ENCODE measurements around the gene SRI.

The SRI gene

DNA sequence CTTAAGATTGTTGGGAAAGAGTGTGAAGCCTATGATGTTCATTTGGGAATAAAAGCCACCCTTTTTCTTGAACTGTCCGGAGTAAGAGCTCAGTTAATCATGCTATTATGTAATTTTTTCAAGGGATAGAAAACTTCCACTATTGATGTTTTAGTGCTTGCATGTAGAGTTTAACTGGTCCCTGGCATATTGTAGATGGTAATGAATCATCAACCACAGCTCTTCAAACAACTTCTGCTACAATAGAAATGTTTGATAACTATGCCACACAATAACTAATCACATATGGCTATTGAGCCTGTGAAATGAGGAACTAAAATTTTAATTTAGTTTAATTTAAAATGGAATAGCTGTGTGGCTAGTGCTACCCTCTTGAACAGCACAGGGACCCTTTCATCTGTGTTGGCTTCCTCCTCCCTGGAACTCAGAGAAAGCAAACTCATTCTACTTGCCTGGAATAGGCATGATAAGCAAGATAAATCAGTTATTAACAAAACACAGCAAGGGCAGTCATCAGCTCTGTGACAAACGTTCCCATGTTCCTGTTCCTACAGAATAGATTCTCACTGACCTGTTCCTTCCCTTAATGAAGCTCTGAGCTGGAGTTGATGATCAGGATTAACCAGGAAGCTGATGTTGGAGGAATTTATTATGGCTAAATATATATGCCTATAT, 4.9 kb upstream of the SRI start:
- DNase-seq = peak; percentile 17

DNA sequence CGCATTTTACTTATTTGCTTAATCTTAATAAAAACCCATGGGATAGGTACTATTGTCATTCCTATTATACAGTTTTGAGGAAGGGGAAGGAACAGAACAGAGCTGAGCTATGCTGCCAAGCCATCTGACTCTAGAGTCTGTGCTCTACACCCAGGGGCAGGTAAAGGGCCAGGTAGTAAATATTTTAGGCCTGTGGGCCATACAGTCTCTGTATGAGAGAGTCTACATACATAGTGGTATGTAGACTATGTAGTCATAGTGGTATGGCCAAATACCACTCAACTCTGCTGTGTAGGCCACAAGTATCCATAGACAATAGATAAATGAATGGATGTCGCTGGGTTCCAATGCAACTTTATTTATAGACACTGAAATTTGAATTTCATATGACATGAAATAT, 3.4 kb upstream of the SRI start:
- DNase-seq = no peak

DNA sequence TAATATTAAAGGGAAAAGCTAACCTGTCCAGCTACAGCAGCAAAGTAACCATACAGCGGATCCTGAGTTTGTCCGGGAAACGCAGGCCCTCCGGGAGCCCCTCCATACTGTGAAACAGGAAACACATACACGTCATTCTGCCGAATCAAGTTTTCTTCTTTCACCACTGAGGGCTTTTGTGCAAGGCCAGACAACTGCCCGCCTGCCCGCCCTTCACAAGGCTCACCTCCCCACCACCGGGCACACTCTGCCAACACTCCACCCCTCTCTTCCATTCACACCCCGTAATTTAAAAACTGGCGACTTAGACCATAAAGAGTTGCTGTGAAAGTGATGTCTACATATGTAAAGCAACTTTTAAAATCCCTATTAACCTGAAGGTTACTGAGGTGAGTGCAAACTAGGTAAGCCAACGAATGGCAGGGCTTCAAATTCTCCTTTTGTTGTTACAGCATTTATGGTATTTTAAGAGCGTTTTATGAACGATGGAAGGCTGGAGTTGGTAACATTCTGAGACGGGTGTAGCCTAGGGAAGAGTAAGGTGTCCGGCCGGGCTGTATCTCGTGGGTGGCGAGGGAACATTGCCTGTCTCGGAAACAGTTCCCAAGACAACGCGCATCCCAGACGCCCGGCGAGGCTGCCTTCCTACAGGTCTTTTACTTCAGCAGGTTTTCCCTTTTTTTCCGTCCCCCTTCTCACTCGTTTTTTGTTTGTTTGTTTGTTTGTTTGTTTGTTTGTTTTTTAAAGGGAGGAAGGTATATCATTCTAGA, 817 bp downstream of the SRI start:
- peak; percentile 45 for DNase-seq

DNA sequence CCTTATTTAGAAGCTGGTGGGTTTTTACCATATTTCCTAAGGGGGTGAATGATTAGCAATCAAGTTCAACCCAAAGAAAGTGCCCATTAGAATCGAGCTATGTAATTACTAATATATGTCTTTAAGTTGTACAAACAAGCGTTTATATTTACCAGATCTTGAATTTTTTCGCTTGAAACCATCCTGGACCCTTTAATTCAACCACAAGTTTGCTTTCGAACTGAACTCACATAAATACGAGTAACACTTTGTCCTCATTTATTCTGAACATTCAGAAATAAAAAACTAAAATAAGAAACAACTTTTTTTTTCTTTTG, 1.5 kb downstream of the SRI start:
- DNase-seq = no peak

DNA sequence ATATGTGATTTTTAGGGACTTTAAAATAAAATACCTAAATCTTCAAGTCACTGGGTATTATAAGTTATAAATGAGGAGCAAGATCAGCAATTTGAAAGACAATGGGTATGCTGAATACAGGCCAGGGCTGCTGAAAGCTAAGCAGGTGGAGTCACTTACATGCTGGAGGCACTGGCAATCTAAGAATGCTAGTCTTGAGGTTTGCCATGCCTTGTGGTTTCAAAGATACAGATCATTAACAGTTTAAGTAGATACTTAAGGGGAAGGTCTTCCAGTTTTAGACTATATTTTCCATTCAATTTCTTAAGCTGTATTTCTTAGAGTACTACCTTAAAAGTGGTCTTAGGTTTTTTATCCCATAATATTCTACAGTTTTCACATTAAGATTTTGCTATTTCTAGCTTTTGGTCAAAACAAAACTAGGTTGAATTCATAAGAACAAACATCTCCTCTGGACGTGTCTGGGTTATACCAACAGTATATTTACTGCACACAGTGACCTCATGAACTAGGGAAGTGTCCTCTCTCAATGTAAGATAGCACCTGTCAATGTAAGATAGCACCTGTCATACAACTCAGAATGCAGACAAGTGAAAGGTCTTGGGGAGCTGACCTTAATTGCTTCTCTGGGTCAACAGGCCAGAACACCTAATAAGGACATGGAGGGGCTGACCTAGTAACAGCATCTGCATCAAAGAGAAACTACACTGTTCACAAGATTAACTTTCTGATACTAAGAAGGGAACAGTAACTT, 2.0 kb downstream of the SRI start:
- DNase-seq = no peak

DNA sequence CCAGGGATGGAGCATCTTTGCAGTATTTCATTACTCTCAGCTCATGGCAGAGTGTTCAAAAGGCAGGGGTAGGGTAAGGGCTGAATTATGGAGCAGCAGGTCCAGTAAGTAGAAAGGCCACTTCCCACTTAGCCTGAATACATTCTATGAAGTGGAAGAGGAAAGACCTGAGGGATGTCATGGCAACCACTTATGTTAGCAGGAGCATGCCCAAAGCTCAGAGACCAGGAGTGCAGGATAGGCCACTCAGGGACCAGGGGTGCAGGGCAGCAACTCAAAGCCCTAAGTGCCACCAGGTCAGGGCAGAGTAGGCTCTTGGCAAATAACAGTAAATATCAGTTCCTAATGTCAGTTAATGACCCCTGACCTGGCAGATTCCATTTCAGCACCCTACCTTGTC, 3.6 kb downstream of the SRI start:
- DNase-seq = no peak

DNA sequence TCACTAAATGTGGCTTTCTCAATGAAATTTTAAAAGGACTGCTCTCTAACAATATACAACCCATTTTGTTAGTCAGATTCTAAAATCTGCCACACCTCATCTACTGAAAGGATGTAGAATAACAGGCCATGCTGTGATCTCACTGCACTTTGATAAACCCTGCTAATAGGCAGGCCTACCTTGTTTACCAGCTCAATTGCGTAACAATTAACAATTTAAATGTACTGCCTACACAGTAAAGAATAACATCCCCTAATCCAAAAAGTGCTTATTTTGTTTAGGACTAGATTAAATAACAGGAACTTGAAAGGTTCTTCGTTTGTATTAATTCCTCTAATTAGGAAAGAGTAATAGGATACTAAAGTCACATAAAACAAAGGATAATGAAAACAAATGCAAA, 4.5 kb downstream of the SRI start:
- DNase-seq = no peak

DNA sequence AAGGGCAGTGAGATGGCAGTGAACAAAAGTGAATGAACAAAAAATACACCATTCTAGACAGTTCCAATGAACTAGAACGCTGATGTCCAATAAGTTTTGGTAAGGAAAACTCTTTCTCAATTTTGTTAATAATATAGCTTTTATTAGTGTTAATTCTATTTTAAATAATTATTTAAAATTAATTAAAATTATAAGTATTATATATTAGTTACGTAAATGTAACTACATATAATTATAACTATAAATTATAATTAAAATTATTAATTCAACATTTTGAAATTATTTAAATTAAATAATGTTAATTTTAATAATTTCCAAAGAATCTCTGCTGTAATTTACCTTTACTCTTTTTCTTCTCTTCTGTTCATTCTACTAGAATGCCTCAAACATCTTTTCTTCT, 5.4 kb downstream of the SRI start:
- no peak for DNase-seq

DNA sequence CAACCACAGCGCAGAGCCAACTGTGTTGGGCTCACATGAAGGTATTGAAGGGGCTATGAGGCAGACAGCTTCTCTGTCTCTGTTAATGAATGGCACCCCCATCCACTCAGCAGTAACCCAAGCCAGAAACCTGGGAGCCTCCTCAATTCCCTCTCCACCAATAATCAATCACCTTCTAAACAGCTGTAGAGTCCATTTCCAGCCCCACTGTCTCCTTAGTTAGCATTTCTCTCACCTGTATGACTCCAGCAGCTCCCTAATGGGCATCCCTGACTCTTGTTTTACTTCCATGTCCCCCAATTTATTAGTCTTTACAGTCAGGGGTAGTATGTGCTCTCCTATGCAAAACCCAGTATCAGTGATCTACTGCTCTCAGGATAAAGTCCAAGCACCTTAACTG, 6.9 kb downstream of the SRI start:
- DNase-seq = no peak

DNA sequence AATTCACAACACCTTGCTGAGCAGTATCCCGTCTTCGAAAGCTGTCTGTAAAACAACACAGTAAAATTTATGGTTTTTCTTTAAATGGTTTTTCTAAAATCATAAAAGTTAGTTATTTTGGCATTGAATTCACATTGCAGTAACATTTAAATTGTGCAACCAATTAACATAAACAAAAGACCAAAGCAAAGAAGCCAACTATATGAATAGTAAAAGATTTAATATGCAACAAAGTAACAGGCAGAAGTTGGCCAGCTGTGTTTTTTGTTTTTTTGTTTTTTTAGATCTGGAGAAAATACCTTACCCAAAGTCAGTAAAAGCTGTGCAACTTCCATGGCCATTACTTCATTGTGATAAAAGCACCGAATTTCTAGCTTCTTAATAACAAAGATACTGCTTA, 11.3 kb downstream of the SRI start:
- no peak for DNase-seq

DNA sequence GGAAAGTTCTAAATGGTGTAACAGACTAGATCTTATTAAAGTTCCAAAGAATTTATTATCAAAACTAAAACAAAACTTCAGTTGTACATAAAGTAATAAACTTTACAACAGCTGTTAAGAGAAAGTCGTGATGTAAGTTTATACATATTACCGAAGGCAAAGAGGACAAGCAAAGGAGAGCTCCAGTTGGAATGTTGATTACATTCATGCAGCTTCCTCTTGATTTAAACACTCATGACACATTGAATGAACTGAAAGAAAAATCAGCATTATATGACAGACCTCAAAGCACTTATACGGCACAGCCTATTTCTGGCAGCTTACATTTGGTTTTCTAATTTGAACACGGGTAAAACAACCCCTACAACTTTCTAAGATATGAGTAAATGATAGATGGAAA, 13.6 kb downstream of the SRI start:
- DNase-seq = no peak

DNA sequence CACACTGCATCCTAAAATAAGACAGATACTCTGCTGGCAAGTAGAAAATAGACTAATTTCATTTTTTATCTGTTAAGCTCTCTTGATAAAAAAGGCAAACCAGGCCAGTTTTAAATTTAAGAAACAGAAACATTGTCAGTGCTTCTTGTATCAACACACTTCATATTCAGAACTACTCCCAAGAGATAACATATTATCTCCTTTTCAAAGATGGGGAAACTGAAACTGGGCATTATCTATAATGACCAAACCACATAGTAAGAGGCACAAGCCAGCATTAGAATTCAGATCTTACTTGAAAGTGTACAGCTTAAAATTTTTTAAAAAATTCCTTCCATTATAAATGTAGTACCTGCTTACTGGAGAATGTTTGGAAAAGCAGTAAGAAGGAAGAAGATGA, 14.7 kb downstream of the SRI start:
- DNase-seq = no peak

DNA sequence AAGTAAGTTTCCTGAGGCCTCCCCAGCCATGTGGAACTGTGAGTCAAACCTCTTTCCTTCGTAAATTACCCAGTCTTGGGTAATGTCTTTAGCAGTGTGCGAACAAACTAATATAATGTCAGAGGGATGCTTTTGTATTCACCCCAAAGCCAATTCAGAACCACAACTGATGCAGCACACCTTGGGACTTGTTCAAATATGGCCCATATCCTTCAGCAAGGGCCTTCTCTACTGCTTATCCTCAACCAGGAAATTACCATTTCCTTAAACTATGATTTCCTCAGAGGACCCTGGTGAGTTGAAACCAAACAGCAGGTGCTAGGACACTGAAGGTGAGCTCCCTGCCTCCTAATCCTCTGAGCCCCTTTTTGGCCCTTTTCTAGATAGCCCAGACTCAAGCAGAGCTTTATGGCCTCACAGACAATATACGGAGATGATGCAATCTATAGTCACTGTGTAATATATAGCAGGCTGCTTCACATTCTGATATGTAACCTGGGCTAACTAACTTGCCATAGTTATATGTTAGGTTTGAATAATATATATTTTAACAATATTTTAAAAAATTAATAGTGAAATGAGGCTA, 15.2 kb downstream of the SRI start:
- DNase-seq = no peak

DNA sequence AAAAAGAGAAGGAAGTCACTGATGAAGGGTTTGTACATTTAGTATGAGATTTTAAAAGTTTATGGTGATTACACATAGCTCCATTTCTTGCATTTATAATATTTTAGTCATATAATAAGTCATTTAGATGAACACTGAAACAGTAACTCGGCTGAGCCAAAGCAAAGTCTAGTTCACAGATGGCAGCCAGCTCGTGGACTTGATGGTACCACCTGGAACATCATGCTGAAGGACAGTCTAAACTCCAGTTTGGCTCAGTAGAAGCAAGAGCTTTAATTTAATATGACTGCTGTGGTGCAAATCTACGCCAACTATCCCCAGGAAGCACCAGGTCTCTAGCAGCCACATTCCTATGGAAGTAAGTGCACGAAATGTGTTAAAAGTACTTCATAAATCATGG, 16.4 kb downstream of the SRI start:
- no peak for DNase-seq

DNA sequence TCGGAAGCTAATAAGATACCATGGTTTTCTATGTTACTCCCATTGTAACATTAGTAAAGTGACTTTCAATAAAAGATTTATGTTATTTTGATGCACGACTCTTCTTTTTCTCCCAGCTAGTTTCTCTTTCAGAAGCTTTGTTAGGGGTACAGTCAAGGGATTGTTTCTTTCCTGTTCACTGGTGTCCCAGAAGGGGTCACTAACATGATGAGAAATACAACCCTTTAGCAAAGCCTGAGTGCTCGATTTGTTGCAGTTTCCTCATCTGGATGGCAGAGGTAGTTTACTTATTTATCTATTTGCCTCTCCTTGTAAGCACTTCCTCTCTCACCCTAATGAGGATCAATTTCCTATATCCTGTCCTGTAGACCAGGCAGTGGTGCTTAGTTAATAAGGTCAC, 17.0 kb downstream of the SRI start:
- DNase-seq = no peak

DNA sequence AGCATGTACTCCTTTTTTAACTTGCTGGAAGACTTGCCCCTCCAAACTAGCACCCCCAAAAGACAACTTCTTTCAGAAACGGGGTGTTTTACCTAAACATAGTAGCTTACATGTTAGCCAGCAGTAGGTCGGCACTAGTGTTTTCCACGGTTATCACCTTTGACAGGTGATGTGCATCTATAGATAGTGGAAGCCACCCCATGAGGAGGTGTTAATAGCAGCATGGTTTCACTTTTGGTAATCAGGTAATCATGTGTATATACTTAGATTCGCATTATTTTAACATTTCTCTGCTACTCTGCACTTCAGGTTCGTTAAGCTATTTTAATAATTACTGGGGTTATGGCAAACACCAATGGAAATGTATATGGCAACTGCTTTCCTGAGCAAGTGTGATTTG, 17.6 kb downstream of the SRI start:
- no peak for DNase-seq

DNA sequence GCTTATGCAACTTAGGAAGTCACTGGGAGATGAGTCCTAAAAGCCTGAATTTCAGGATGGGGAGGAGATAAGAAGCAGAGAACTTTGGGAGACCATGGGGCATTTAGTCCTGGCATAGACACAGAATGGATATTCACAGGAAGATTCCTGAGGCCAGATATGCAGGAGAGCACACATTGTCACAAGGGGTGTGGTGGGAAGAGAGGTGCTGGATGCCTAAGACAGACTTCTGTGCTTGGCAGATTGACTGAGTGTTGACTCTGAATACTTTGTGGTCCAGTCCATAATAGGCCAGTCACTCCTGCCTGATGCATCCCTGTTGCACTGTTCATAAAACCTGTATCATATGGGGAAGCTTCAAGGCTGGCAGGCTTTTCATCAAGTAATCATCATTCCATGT, 18.5 kb downstream of the SRI start:
- no peak for DNase-seq

DNA sequence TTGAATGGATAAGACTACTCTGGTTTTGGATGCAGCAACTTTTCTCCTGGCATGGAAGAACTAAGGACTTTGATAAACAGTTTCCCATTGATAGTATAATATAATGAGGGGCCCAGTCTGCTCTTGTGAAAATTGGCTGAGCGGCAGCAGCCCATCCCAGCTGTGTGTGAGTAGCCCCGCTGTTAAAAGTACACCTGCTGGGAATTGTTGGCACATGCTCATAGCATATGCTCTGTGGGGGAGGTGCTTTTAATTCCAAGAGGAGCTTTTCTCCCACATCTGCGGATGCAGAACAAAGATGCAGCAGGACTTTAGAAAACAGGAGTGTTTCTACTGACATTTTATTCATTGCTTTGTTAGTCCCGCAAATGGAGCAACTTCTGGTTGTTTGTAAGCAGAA, 19.0 kb downstream of the SRI start:
- no peak for DNase-seq

DNA sequence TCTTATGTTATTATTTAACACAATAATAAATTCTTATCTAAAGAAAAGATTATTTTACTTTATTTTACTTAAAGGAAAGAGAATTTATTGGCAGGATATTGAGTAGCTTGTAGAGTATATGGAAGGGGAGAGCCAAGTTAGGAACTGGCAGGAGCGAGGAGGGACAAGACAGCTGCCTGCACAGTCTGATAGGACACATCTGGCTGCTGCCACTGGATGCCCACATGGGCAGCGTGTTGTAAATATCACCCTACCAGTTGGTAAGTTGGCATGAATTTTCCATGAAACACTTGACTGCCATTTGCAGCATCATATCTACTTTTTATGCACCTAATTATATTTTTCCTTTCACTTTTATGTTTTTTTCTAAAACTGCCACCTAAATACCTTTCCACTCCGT, 19.6 kb downstream of the SRI start:
- DNase-seq = no peak

DNA sequence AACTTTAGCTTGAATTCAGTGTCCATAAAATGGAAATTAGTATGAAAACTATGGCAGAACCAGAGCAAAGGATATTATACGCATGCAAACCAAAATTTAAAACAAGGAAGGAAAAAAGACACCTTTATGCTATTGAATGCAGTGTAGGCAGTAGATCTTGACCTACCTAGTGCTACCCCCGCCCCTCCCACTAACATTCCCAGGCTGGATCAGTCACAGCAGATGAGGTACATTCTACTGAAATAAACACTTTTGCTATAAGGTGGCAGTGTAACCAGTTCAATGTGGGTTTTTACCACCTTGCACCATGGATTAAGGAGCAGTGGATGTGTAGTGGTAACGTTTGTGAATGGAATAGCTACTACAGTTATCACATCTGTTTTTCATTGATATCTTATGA, 27.9 kb downstream of the SRI start:
- DNase-seq = no peak

DNA sequence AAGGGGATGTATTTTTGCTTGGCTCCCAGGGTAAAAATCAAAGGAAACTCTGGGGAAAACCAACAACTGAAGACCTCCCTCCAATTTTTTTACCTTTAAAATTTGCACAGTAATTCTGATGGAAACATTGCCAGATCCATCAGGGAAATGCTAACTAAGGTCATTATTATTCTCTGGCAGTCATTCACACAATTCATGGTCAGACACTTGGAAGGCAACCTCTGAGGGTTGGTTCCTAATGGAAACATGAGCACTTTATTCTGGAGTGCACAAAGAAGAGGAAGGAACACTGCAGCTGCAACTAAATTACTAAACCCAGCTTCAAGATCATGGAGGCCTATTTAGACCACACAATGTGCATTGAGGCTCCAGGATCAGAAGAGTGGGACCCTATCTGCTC, 34.2 kb downstream of the SRI start:
- no peak for DNase-seq

DNA sequence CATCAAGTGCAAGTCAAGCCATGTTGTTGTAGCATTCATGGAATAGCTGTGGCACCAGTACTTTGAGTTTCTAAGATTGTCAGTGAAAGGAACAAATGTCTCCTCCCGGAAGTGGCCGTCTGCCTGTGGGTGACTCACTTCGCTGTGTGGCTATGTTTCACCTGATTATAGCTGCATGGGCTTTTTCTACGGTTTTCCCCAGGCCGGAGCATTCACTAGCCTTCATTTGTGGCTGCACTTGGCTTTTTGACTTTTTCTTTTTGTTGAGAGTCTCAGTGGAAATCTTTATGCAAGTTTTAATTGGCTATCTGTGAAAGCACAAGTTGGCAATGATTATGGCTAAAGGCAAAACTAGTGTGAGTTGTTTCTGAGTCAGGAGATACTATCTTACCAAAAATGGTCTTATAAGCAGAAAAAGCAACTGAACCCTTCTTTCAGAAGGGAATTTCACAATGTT, 35.0 kb downstream of the SRI start:
- peak; percentile 7 for DNase-seq

DNA sequence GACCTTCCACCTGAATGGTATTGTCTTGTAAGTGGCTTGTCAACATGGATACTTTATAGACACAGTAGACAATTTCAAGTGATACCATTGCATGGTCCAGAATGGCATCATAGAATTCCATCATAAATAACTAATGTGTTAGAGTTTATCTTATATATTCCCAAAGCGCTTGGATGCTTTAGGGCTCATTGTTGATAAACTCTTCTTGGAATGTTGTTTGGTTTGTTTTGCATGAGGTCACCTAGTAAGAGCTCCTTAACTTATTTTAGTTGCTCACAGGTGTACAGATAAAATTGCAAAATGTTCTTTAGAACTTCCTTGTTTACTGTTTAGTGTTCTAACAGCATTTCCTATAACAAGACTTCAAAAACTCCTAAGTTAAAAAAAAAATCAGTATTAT, 36.8 kb downstream of the SRI start:
- DNase-seq = no peak

DNA sequence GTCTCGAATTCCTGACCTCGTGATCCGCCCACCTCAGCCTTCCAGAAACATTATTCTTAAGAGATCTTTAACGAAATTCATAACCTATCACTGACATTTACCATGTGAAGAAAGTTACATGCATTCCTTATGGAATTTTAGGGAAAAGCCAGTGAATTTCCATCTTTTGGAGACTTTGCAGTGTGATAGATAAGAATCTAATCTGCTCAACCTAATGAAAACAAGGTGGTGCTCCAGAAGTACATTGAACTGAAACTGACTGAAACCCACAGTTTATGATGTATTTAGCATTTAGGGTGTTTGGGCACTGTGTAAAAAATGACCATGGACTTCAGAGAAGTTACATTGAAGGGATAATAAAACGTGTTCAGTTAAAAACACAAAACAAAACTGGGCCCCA, 43.6 kb downstream of the SRI start:
- no peak for DNase-seq

Measured in fibroblast of skin of scalp (primary cell).